HG03066 (cell line): ENCODE measurements around the gene YWHAE.

Source experiments
- ATAC-seq: cut with Tn5 transposase; IDR thresholded peaks from one replicate; pipeline ENCODE4 v1.9.1; 2021; ENCODE audit warnings: low read depth; ENCODE audit not compliant: unreplicated experiment

The YWHAE gene

GRCh38 chr17:1298606-1299005, 101.4 kb downstream of the YWHAE start:
- ATAC-seq, result no peak
